ENCODE data around the gene SPINK14.

SPINK14 gene

DNA sequence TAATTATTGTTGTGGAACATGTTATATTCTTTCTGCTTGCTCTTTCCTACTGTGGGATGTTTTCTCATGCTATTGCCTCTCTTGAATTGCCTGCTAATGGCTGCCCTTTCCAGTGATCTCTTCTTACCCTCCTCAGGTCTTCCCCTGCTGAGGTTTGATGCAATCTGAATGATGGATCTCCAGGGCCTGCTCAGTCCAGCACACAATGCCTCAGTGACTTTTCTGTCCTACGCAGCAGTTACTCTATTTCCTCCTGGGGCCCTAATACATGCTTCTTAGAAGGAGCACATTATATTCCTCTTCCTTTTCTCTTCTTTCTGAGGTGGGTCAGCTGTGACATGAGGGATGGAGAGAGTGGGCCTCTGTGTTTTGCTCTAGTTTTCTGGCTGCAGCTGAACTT, at the start of gene SPINK14:
TSS of gene SPINK14 (plus strand) at position 301 of the 400 bp plus-strand sequence. CDS start 1,187 bp downstream, outside the sequence.
- no peak for DNase-seq

GRCh38 chr5:148120317-148120716, 48.0 kb upstream of the SPINK14 start:
- DNase-seq = no peak

DNA sequence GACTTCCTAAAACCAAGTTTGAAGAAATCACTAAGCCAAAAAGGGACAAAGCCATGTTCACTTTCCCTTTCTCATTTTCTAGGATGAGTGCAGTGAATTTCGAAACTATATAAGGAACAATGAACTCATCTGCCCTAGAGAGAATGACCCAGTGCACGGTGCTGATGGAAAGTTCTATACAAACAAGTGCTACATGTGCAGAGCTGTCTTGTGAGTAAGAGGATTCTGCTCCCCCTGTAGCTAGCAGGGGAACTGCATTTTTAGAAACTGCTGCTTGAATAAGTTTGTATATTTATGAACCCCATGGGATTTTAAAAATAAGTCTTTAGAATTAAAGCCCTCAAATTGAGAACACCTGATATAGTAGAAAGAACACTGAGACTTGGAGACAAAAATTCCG, 42.7 kb upstream of the SPINK14 start:
- no peak for DNase-seq

- no peak for DNase-seq
These were observed 33.0 kb upstream of the SPINK14 start for GRCh38 chr5:148135091-148136048.

DNA sequence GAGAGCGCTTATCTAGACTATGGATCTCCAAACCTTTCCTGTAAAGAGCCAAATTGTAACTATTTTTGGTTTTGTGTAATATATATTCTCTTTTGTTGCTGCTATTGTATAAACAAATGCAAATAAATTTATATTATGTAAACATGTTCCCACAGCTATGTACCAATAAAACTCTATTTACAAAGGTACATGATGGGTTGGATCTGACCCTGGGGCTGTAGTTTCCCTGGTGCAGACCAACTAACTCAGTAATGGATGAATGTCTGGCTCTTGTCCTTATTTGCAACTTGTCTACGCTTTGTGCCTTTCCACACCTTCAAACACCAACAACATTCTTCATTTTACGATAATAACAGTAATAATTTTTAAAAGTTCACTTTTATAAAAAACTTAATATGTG, 27.5 kb upstream of the SPINK14 start:
- DNase-seq = no peak

DNA sequence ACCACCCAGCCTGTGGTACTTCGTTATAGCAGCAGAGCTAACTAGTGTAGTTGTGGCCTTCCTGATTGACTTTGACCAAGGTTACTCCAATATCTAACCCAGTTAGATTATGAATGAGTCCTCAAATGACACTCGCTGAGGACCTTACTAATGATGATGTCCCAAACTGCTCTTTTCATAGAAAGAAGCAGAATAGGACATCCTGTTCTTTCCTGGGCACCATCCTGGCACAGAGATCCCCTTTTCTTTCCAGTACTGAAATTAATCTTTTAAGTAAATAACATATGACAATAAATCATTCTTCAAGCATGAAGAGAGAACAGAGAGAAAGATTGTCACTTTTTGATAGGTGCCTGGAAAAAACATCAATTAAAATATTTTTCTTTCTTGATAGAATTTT, 26.7 kb upstream of the SPINK14 start:
- DNase-seq = no peak

DNA sequence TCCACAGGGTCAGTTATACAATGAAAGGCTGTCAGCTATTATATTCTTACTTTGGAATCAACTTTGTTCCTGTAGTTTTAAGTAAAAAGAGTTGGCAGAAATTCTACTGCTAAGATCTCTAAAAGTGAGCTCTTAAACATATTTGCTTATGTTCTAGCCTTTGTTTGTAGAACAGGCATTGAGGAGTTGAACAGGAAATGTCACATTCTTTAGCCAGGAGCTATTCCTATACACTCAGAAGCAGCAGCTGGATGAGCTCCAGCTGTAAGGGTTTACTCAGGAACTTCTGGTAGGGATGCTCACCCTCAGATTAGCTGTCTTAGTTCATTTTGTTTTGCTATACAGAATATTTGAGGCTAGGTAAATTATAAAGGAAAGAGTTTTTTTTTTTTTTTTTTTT, 22.4 kb upstream of the SPINK14 start:
- DNase-seq = no peak

GRCh38 chr5:148146487-148146886, 21.9 kb upstream of the SPINK14 start:
- no peak for DNase-seq

GRCh38 chr5:148147415-148147814, 20.9 kb upstream of the SPINK14 start:
- no peak for DNase-seq

DNA sequence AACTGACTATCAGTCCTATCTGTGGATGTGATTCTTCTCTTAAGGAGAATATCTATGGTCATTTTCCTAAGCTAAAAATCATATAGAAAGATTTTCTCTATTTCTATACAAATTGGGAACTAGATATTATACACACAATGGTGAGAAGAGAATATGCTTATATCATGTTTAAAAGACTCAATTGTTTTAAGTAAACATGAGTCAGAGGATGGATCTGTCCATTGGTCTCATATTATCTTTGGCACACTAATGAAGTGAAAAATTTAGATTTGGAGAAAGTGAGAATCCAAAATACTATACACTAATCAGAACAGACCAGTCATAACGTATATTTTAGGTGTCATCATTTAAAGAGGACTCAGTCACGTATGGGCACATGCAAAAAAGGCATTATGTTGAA, 16.5 kb upstream of the SPINK14 start:
- no peak for DNase-seq

DNA sequence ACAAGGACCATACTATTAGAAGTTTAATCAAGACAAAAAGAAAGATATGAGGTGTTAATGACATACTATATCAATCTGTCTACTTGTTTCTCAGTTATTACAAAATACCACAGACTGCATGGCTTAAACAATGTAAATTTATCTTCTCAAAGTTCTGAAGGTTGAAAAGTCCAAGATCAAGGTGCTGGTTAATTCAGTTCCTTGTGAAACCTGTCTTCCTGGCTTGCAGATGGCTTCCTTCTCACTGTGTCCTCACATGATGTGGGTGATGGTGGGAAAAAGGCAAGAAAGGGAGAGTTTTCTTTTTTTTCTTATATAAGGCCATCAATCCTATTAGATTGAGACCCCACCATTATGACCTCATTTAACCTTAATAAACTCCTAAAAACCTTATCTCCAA, 15.6 kb upstream of the SPINK14 start:
- no peak for DNase-seq

- DNase-seq = no peak
These were observed 11.7 kb upstream of the SPINK14 start for GRCh38 chr5:148156609-148157008.

DNA sequence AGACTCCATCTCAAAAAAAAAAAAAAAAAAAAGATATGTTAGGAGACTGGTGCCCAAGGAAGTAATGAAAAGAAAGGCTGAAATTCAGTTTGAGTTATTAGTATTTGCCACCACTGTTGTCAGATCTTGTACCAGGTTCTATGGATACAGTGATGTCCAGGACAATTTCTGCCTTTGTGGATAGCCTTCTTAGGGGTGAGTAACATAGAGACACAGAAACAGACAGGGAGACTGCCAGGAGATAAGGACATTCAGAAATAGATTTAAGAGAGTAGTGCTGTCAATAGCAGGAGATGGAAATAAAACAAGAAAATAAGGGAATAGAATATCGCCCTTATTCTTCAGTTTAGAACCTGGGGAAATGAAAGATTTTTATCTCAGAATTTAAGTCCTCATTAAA, 6.3 kb upstream of the SPINK14 start:
- no peak for DNase-seq

GRCh38 chr5:148163345-148163744, 5.0 kb upstream of the SPINK14 start:
- no peak for DNase-seq

DNA sequence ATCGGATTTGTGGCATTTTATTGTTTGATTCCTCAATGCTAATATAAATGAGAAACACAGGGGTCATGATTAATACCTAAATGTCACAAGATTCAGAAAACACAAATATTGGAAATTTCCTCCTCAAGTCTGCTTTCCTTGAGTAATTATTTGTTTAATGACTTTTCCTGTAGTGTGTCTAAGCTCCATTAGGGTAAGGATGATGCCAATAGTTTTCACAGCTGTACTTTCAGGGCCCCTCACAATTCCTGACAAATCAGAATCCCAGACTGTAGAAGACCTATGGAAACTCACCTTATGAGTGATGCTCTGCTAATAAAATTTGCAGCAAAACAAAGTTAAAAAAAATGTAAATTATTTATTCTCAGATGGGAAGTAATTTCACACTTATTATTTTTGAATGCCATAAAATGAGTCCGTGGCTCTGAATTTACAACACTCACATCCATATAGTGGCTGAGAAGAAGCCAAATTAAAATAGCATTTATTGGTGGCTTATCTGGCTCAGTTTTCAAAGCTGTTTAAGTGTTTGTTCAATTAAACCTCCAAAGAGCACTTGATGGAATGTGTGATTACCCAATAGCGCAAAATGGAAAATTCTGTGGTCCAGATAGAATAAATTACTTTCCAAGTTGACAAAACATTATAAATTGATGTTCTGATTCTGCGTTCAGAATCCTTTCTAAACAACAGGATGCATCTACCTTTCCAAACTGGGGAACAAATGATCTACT, 1.6 kb upstream of the SPINK14 start:
- no peak for DNase-seq

GRCh38 chr5:148172377-148172776, 4.0 kb downstream of the SPINK14 start:
- DNase-seq = no peak

- no peak for DNase-seq
These were observed 8.1 kb downstream of the SPINK14 start for GRCh38 chr5:148176480-148176879.

- no peak for DNase-seq
These were observed 8.9 kb downstream of the SPINK14 start for GRCh38 chr5:148177207-148177606.

- no peak for DNase-seq
These were observed 11.0 kb downstream of the SPINK14 start for GRCh38 chr5:148179234-148179824.

- DNase-seq = no peak
These were observed 18.1 kb downstream of the SPINK14 start for GRCh38 chr5:148186248-148187003.

- no peak for DNase-seq
These were observed 22.7 kb downstream of the SPINK14 start for GRCh38 chr5:148191010-148191409.

GRCh38 chr5:148193202-148193601, 24.9 kb downstream of the SPINK14 start:
- no peak for DNase-seq

GRCh38 chr5:148201151-148201550, 32.8 kb downstream of the SPINK14 start:
- no peak for DNase-seq

All from activated effector memory CD4-positive, alpha-beta T cell treated with Interleukin-2 at 50 U/mL for 16 hours (primary cell).